ENCODE data around the gene SELENOM.
"Not testable (repeated sequence)": the region's sequence is repeated elsewhere in the genome, so short reads cannot be mapped to it uniquely, and the experiment has no call there.

Gene SELENOM

DNA sequence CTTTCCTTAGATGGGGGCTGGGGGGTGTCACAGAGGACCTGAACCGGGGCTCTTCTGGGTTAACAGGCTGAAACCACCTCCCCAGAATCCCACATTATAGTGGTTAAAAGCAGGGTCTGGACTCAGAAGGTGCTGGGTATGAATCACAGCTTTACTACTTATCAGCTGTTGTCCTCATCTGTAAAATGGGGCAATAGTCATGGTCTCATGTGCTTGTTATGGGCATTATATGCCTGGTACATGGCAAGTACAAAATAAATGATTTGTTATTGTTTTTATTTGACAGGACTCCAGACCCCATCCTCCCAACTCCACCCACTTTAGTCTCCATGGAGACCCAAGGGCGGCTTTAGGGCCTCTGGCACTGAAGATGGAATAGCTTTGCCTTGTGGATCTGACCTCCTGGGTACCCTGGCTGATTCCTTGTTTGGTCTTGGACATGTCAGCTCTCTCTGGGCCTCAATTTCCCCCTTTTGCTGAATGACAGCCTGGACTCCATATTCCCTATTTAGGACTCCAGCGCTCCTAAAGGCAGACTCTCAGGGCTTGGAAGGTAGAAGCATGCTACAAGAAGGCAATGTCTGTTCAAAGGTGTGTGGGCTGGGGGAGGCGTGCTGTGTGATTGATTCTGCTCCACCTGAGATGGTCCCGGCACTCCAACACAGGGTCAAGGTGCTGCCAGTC is 27.1 kb downstream of the SELENOM start:
- in situ Hi-C loops (cut with MboI; ENCODE audit: low sequenced_read_pairs): no loop called here

GRCh38 chr22:31079095-31079642 is 28.2 kb downstream of the SELENOM start:
- in situ Hi-C loops (cut with MboI; ENCODE audit: low sequenced_read_pairs): no loop called here

- in situ Hi-C loops (cut with MboI; ENCODE audit: low sequenced_read_pairs): not testable (repeated sequence)
These were observed 29.0 kb downstream of the SELENOM start for GRCh38 chr22:31078389-31078788.

DNA sequence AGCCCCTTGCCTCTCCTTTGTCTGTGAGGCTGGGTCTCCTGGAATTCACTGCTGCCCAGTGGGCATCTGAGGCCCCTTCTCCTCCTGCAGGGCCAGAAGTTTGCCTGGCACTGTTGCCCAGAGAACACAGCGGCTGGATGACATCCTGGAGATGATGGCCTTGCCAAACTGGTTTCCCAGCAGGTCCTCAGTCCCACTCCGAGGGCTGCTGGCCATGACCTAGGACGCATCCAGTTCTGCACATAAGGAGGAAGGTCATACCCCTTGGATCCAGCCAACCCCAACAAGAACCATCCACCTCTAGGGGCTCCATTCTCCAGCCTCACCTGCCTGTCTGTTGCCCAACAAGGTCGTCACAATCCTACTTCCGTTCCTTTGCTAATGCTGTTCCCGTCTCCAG is 29.7 kb downstream of the SELENOM start:
- in situ Hi-C loops (cut with MboI; ENCODE audit: low sequenced_read_pairs): no loop called here

- in situ Hi-C loops (cut with MboI; ENCODE audit: low sequenced_read_pairs): no loop called here
These were observed 31.4 kb downstream of the SELENOM start for GRCh38 chr22:31075961-31076360.

DNA sequence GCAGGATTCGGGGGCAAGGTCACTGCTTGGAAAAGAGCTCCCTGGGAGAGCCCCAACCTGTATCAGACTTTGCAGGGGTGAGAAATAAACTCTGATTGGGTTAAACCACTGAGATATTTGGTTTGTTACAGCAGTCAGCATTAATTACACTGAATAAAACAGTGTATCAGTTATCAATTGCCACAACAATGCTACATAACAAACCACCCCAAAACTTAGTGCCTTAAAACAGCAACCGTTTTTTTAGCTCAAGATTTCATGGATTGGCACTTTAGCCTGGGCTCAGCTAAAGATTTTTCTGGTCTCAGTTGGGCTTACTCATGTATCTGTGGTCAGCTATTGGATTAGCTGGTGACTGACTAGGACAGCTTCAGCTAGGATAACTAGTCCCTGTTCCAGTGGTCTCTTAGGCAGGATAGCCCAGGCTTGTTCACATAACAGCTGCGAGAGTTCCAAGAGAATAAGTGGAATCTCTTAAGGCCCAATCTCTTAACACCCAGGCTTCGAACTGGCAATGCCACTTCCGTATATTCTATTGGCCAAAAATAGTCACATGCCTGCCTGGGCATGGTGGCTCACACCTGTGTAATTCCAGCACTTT is 33.7 kb downstream of the SELENOM start:
- in situ Hi-C loops (cut with MboI; ENCODE audit: low sequenced_read_pairs): not testable (repeated sequence)

DNA sequence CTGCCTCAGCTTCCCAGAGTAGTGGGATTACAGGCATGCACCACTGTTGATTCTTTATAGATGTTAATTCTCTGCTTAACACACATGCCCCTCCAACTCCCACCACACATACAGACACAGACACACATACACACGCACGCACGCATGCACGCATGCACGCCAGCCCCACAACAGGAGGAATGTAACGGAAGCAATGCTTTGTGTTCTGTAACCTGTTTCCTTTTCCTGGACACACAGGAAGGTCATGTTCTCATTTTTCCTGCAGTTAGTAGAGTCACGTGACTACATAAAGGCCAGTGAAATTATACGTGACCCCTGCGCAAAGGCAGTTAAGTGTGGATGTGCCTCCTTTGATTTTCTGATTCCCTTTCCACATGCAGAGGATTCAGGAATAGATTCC is 34.2 kb downstream of the SELENOM start:
- in situ Hi-C loops (cut with MboI; ENCODE audit: low sequenced_read_pairs): not testable (repeated sequence)

DNA sequence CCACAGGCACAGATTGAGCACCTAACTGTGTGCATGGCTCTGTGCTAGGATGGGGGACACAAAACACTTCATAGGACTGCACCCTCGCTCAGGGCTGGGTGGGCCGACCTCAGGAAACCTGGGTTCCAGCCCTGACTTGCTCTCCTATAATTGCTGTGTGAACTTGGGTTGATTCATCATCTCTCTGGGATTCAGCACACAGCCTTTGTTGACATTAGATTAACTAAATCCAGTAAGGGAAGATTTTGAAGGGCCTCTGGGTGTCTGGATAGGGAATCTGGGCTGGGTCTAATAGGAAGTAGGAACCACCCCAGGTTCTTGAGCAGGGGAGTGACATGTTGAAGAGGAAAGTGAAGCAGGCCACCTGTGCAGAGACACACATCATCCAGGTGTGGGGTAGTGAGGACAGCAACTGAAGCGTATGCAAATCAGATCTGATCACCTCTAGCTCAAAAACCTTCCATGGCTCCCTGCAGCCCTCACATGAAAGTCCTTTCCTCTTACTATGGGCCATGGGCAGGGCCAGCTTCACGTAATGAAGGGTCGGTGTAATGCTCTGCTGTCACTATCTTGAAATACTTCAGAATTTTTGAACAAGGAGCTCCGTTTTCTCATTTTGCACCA is 37.6 kb downstream of the SELENOM start:
- in situ Hi-C loops (cut with MboI; ENCODE audit: low sequenced_read_pairs): not testable (repeated sequence)

DNA sequence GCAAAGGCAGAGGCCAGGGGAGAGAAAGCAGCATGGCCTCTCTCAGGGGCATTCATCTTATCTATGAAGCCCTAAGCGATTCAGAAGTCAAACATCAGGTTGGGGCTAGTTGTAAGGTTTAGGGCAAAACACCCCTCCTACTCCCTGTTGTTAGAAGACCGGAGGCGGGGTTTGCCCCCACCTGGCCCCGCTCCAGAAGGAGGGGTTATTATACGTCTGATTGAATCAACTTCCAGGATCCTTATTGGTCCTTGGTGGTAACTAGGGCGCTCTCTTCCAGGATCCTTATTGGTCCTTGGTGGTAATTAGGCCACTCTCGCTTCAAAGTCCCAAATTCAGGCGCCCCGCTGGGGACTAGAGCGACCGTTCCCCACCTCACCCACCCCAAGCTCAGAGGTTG is 38.4 kb downstream of the SELENOM start:
- in situ Hi-C loops (cut with MboI; ENCODE audit: low sequenced_read_pairs): no loop called here

- in situ Hi-C loops (cut with MboI; ENCODE audit: low sequenced_read_pairs): no loop called here
These were observed 43.0 kb downstream of the SELENOM start for GRCh38 chr22:31064369-31064768.

- in situ Hi-C loops (cut with MboI; ENCODE audit: low sequenced_read_pairs): no loop called here
These were observed 44.7 kb downstream of the SELENOM start for GRCh38 chr22:31062566-31063230.

- in situ Hi-C loops (cut with MboI; ENCODE audit: low sequenced_read_pairs): not testable (repeated sequence)
These were observed 47.7 kb downstream of the SELENOM start for GRCh38 chr22:31059663-31060062.

DNA sequence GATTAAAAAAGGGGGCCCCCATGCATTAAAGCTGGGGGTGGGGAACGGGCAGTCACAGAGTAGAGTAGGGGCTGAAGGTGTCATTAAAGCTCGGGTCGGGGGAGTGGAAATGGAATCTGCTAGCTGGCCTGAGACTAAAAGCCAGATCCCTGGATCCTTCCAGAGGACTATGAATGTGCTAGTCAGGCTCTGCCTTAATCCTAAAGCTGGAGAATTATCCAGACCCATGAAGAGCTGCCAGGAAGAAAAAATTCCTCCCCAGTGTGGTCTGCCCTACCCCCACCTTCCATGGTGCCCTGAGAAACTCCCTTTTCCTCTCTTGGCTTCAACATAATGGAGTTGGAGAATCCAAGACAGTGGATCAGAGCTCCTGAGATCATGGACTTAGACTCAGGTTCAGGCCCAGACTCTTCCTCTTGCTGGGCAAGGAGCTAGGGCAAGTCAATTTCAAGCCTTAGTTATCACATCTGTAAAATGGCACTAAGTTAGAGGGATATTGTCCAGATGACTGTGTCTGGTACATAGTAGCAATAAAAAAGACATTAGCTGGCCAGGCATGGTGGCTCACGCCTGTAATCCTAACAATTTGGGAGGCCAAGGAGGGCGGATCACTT is 50.3 kb downstream of the SELENOM start:
- in situ Hi-C loops (cut with MboI; ENCODE audit: low sequenced_read_pairs): no loop called here

GRCh38 chr22:31055635-31056159 is 51.7 kb downstream of the SELENOM start:
- in situ Hi-C loops (cut with MboI; ENCODE audit: low sequenced_read_pairs): no loop called here

DNA sequence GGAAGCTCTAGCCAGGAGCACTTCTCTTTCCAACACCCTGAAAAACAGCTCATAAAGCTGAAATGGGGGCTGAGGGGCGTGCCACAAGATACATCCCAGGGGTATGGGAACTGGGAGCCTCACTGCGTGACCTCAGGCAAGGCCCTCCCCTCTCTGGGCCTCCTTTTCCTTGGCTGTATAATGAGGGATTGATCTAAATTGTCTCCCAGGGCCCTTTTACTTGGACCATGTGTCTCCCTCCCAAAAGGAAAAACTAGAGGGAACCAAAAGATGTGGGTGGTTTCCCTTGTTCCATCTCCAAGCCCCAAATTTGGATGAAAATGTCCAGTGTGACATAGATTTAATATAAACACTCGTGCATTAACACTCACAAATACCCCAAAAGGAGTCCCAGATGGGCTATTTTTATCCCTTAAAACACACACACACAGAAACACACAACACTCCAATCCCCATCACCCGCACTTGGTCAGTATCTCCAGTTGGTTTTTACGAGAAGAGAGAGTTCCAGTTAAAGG is 52.2 kb downstream of the SELENOM start:
- in situ Hi-C loops (cut with MboI; ENCODE audit: low sequenced_read_pairs): no loop called here

Measured in HL-60/S4 treated with retinoic acid at 250 ng/mL for 4 days and 3 days (cell line).